ENCODE data around the gene CIROP.
A peak's percentile ranks its signal among the peaks of the same experiment; 100 is the strongest.

Gene CIROP

GRCh38 chr14:23071244-23071920 is 33.4 kb downstream of the CIROP start:
- ChIA-PET CTCF (interaction anchor here (0.7 to 17.4 kb wide), 17 partner anchors 9 to 515 kb away, joined by 3 to 452 read pairs (median 9); partner anchors contain the start of genes ACIN1, AJUBA, C14orf119 and CDH24), POLR2A (interaction anchor here (0.6 to 2.9 kb wide), 5 partner anchors 9 to 26 kb away, joined by 3 to 29 read pairs (median 7); partner anchors contain the start of genes ACIN1 and C14orf119)
- TF ChIP-seq CTCF (IDR thresholded peaks at IDR 0.05; ENCODE audit: insufficient read depth, low read length, missing control alignments) = no peak
- DNase-seq (ENCODE audit: low read depth, low spot score) = peak; percentile 80
- peak overlapping the region; percentile 86 for H3K4me3 ChIP-seq (ENCODE audit: low read depth, low read length)

DNA sequence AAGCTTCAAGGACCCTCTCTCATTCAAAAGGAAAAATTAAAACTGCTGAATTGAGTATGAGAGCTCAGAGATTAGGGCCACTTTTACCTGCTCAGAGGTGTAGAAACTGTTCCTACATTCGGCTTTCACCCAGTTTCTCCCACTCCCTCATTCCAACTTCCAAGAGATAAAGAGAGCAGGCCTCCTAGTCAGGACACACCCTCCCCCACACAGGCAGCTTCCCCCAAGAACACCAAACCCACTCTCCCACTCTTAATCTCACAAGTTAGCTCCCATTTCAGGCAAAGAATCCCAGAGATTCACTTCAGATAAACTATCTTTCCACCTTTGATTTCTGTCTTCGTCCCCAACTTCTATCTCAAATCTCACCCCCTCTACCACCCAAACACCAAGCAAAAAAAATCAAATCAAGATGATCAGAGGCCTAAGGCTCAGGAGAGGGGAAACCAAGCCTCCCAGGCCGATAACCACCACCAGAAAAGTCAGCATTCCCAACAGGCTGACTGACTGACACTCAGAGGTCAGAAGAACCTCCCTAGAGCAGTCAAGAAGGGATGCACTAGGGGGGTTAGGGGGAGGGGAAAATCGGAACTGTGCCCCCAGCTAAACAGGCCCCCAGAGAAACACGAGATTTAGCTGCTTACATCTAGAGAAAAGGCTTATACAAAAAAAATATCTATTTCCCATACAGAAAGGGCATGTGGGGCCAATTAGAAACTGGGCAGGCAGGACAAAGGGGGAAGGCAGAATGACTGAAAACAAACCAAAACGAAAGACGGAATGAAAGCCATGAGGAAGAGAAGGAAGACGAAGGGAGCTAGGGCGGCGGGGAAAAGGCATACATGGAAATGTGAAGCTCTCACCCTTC is 34.3 kb downstream of the CIROP start:
- POLR2A ChIA-PET = interaction anchor here (1.2 to 2.9 kb wide), 4 partner anchors 9 to 25 kb away, joined by 4 to 29 read pairs (median 8); partner anchors contain the start of genes ACIN1 and C14orf119
- H3K4me3 ChIP-seq (ENCODE audit: low read depth, low read length) = peak overlapping the region; percentile 86
- TF ChIP-seq CTCF (IDR thresholded peaks at IDR 0.05; ENCODE audit: insufficient read depth, low read length, missing control alignments) = no peak
- CTCF ChIA-PET = interaction anchor here (0.6 to 17.4 kb wide), 21 partner anchors 10 to 514 kb away, joined by 3 to 452 read pairs (median 7); partner anchors contain the start of genes ACIN1, AJUBA, C14orf119 and CDH24
- DNase-seq (ENCODE audit: low read depth, low spot score) = no peak

GRCh38 chr14:23069413-23069806 is 35.4 kb downstream of the CIROP start:
- no peak for TF ChIP-seq CTCF (IDR thresholded peaks at IDR 0.05; ENCODE audit: insufficient read depth, low read length, missing control alignments)
- ChIA-PET CTCF (interaction anchor here (0.6 to 31.7 kb wide), 43 partner anchors 9 to 549 kb away, joined by 3 to 1423 read pairs (median 7); partner anchors contain the start of genes ACIN1, AJUBA, C14orf119 and CDH24), POLR2A (interaction anchor here (0.6 to 1.6 kb wide), 7 partner anchors 9 to 115 kb away, joined by 3 to 25 read pairs (median 4); partner anchors contain the start of genes ACIN1, C14orf119 and CDH24)
- H3K4me3 ChIP-seq (ENCODE audit: low read depth, low read length) = peak overlapping the region; percentile 26
- no peak for DNase-seq (ENCODE audit: low read depth, low spot score)

DNA sequence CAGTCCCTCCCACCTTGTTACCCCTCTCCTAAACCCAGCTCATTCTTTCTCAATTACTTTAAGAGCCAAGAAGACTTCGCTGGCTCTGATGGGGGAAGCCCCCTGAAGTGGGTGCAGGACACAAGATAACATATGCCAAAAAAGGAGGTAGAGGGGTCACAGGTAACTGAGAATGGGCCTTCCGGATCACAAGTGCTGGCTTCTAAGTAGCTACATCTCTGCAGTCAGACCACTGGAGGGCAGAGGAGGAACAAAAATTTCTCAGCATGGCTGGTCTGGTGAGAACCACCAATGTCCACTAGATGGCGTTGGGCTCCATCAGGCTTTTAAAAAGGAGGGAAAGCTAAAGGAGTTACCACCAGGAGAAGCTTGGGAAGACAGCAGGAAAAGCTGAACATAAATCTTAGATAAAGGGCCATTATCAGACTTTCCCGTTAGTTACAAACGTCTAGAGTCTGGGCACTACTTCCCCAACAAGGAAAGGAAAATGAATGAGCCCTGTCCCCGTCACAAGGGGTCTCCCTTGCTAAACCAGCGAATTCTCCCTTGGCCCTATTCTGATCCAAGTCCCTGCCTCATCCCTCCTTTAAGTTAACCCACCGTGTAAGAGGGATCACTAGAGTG is 35.9 kb downstream of the CIROP start:
- H3K4me3 ChIP-seq (ENCODE audit: low read depth, low read length) = peak overlapping the region; percentile 39
- peak; percentile 61 for DNase-seq (ENCODE audit: low read depth, low spot score)
- ChIA-PET CTCF (interaction anchor here (0.6 to 31.7 kb wide), 50 partner anchors 9 to 549 kb away, joined by 3 to 1423 read pairs (median 5); partner anchors contain the start of genes ACIN1, AJUBA, C14orf119 and CDH24), POLR2A (interaction anchor here (0.6 to 1.6 kb wide), 8 partner anchors 8 to 115 kb away, joined by 3 to 25 read pairs (median 4); partner anchors contain the start of genes ACIN1, C14orf119 and CDH24)
- TF ChIP-seq CTCF (IDR thresholded peaks at IDR 0.05; ENCODE audit: insufficient read depth, low read length, missing control alignments) = peak; percentile 92

- no peak for DNase-seq (ENCODE audit: low read depth, low spot score)
- POLR2A ChIA-PET = interaction anchor here (0.9 to 1.6 kb wide), 5 partner anchors 10 to 41 kb away, joined by 3 to 25 read pairs (median 4); partner anchors contain the start of genes ACIN1, C14orf119 and CDH24
- peak overlapping the region; percentile 39 for H3K4me3 ChIP-seq (ENCODE audit: low read depth, low read length)
- no peak for TF ChIP-seq CTCF (IDR thresholded peaks at IDR 0.05; ENCODE audit: insufficient read depth, low read length, missing control alignments)
- CTCF ChIA-PET = interaction anchor here (0.8 to 31.7 kb wide), 46 partner anchors 9 to 548 kb away, joined by 3 to 1423 read pairs (median 6); partner anchors contain the start of genes ACIN1, AJUBA, C14orf119 and CDH24
Measured at GRCh38 chr14:23067847-23068788, 36.7 kb downstream of the CIROP start.

All from AG04449 (cell line).